MM.1S (cell line): ENCODE measurements around the gene OTOS.

ENCODE experiments used
- CTCF ChIP-seq: fragments of 300-600 bp; sonication (generic); IDR thresholded peaks from 2 replicates; pipeline ENCODE4 v1.5.1; 2016; ENCODE audit warnings: antibody characterized with exemption, low read length, mixed read lengths
- EZH2 ChIP-seq: fragments of 300-600 bp; sonication (generic); optimal IDR thresholded peaks from 2 replicates; pipeline ENCODE3; 2017; ENCODE audit warnings: low read depth, mild to moderate bottlenecking, antibody characterized with exemption, low read length, mixed read lengths
- EZH2phosphoT487 ChIP-seq: fragments of 300-600 bp; sonication (generic); IDR thresholded peaks from 2 replicates; pipeline ENCODE4 v1.6.1; 2018; ENCODE audit warnings: antibody characterized with exemption, low read length

GRCh38 chr2:240163844-240164574, 23.6 kb upstream of the OTOS start:
- TF ChIP-seq CTCF (no peak), EZH2phosphoT487 (no peak), EZH2 (no peak)
